Measurements from ENCODE around the gene NAA60.

GRCh38 chr16:3536271-3536731 lies 92.8 kb downstream of the NAA60 start:
- TF ChIP-seq, protein P1, sequence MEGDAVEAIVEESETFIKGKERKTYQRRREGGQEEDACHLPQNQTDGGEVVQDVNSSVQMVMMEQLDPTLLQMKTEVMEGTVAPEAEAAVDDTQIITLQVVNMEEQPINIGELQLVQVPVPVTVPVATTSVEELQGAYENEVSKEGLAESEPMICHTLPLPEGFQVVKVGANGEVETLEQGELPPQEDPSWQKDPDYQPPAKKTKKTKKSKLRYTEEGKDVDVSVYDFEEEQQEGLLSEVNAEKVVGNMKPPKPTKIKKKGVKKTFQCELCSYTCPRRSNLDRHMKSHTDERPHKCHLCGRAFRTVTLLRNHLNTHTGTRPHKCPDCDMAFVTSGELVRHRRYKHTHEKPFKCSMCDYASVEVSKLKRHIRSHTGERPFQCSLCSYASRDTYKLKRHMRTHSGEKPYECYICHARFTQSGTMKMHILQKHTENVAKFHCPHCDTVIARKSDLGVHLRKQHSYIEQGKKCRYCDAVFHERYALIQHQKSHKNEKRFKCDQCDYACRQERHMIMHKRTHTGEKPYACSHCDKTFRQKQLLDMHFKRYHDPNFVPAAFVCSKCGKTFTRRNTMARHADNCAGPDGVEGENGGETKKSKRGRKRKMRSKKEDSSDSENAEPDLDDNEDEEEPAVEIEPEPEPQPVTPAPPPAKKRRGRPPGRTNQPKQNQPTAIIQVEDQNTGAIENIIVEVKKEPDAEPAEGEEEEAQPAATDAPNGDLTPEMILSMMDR (conservative IDR thresholded peaks at IDR 0.05; ENCODE audit: low read length): no peak
- TF ChIP-seq EZH2phosphoT487 (IDR thresholded peaks at IDR 0.05; ENCODE audit: borderline replicate concordance): no peak

Data from Loucy (cell line).